ENCODE measurements around the gene F12. TPM values are rescaled to one million over a fixed set of nuclear protein-coding genes. Genes with fewer than 3 reads are reported as not detected.

F12 gene
- polyA plus RNA-seq, 1 donor from 2014 or later: 0.78 TPM

- Mint-ChIP-seq H3K27me3 (peaks cover 3% of the 10 kb centered on the region), H3K27ac (peak overlapping the region in 1 of 3 donors; percentile 70), H3K36me3 (peaks cover 4% of the 10 kb centered on the region), H3K9me3 (no peaks in the 10 kb centered on the region), H3K4me3 (peak overlapping the region in 1 of 4 donors; percentile 12), H3K4me1 (peaks cover 32 to 49% (median 48%) of the 10 kb centered on the region in 3 donors)
Measured at GRCh38 chr5:177354256-177354655, 55.1 kb downstream of the F12 start.

- peaks cover 37 to 47% (median 45%) of the 10 kb centered on the region in 3 donors for H3K4me1 Mint-ChIP-seq
- H3K27ac Mint-ChIP-seq: peak overlapping the region in 2 of 3 donors; percentile 8 to 62
- H3K27me3 Mint-ChIP-seq: peaks cover 3% of the 10 kb centered on the region
- peak overlapping the region in 2 of 4 donors; percentile 49 to 50 for H3K4me3 Mint-ChIP-seq
- H3K36me3 Mint-ChIP-seq: peaks cover 2% of the 10 kb centered on the region
- no peaks in the 10 kb centered on the region for H3K9me3 Mint-ChIP-seq
Measured at GRCh38 chr5:177353093-177353492, 56.3 kb downstream of the F12 start.

Other genes with a start within 250 kb of the F12 start
- gene RAB24, start 105.8 kb downstream of the F12 start, polyA plus RNA-seq: 42.9 TPM
- 248 TPM for gene PRELID1, start 105.8 kb downstream of the F12 start, polyA plus RNA-seq
- gene MXD3, start 97.7 kb downstream of the F12 start, polyA plus RNA-seq: 4.1 TPM
- gene LMAN2, start 57.9 kb downstream of the F12 start, polyA plus RNA-seq: 171 TPM
- gene RGS14, start 51.6 kb downstream of the F12 start, polyA plus RNA-seq: 49.5 TPM
- gene SLC34A1, start 25.1 kb downstream of the F12 start, polyA plus RNA-seq: not detected
- not detected for gene PFN3, start 8.9 kb downstream of the F12 start, polyA plus RNA-seq
- 107 TPM for gene GRK6, start 17.1 kb upstream of the F12 start, polyA plus RNA-seq
- 23.1 TPM for gene PRR7, start 37.2 kb upstream of the F12 start, polyA plus RNA-seq
- gene DBN1, start 64.1 kb upstream of the F12 start, polyA plus RNA-seq: 0.54 TPM
- gene PDLIM7, start 88.0 kb upstream of the F12 start, polyA plus RNA-seq: 16.3 TPM
- 154 TPM for gene DOK3, start 100.3 kb upstream of the F12 start, polyA plus RNA-seq
- 74.2 TPM for gene DDX41, start 107.4 kb upstream of the F12 start, polyA plus RNA-seq
- gene FAM193B, start 145.0 kb upstream of the F12 start, polyA plus RNA-seq: 4.5 TPM
- 96.6 TPM for gene TMED9, start 182.6 kb upstream of the F12 start, polyA plus RNA-seq
- gene B4GALT7, start 190.6 kb upstream of the F12 start, polyA plus RNA-seq: 26.4 TPM

Measured in IgD-negative memory B cell (primary cell).